Tibial nerve (tissue), 4 donors: ENCODE measurements around the gene MGLL. TPM values are rescaled to one million over a fixed set of nuclear protein-coding genes. Genes with fewer than 3 reads are reported as not detected.

Experiments used
- DNase-seq, 2 donors: peaks; one replicate each; pipeline ENCODE4 v3.0.0-alpha.2; 2019; ENCODE audit warnings: low spot score in 2 of 2
- H3K27ac ChIP-seq, 4 donors: fragments of 200-600 bp; sonication (generic) in 3 of 4; one replicate each; pipeline ENCODE4 v1.5.1; 2017 to 2019; ENCODE audit warnings: mild to moderate bottlenecking in 1 of 4
- H3K27me3 ChIP-seq, 2 donors: fragments of 200-600 bp; sonication (generic) in 1 of 2; one replicate each; pipeline versions ENCODE4 v1.5.1 to v1.6.0; 2017 to 2019
- H3K36me3 ChIP-seq, 3 donors: fragments of 200-600 bp; sonication (generic); one replicate each; pipeline ENCODE4 v1.5.1; 2018 to 2019
- H3K4me1 ChIP-seq, 4 donors: fragments of 200-600 bp; sonication (generic) in 3 of 4; one replicate each; pipeline ENCODE4 v1.5.1; 2017 to 2019
- H3K4me3 ChIP-seq, 4 donors: fragments of 200-600 bp; sonication (generic) in 3 of 4; one replicate each; pipeline ENCODE4 v1.5.1; 2017 to 2019; ENCODE audit warnings: mild to moderate bottlenecking in 1 of 4, moderate library complexity in 1 of 4
- H3K9me3 ChIP-seq, 4 donors: fragments of 200-600 bp; sonication (generic) in 3 of 4; one replicate each; pipeline ENCODE4 v1.5.1; 2017 to 2019
- CTCF ChIP-seq, 5 experiments: fragments of 200-600 bp in 3 of 5; fragments of 450-650 bp in 2 of 5; sonication (generic) in 3 of 5; IDR thresholded peaks; one replicate each; pipeline ENCODE4 v1.5.1; 2016 to 2019; ENCODE audit warnings: antibody characterized with exemption in 5 of 5, mild to moderate bottlenecking in 3 of 5, moderate library complexity in 2 of 5
- EP300 ChIP-seq, 2 donors: sonication (generic); formaldehyde crosslinking; IDR thresholded peaks; one replicate each; pipeline ENCODE4 v1.6.1; 2017; ENCODE audit warnings: antibody characterized with exemption in 2 of 2, mild to moderate bottlenecking in 1 of 2
- POLR2A ChIP-seq, 2 donors: fragments of 450-650 bp; IDR thresholded peaks; one replicate each; pipeline ENCODE4 v1.6.1; 2017; ENCODE audit warnings: antibody characterized with exemption in 2 of 2, mild to moderate bottlenecking in 2 of 2, moderate library complexity in 2 of 2
- WGBS, 2 donors: methylation state at CpG; one replicate each; pipeline ENCODE4 v1.1.5; 2018; 5-methylcytosine and 5-hydroxymethylcytosine counted together
- total RNA-seq, 4 donors: library from RNA; depleted of rRNA; stranded (reverse); fragments of >200 nt; gene quantifications; one replicate each; pipeline ENCODE4 v1.1.0, GENCODE V29; 2016

The MGLL gene
- total RNA-seq, 4 donors from 2014 or later = 67.5 to 96.6 (median 86.1) TPM

- WGBS, 2 donors = 90 to 95% methylated on average over 7 of the region's 7 CpGs
- TF ChIP-seq EP300 (IDR thresholded peaks at IDR 0.05) (no peak), CTCF (IDR thresholded peaks at IDR 0.05) (peak in 1 of 5 experiments; percentile 9), POLR2A (IDR thresholded peaks at IDR 0.05) (no peak)
- Histone ChIP-seq H3K9me3 (no peaks in the 10 kb centered on the region), H3K4me1 (peaks cover 0 to 78% (median 36%) of the 10 kb centered on the region in 4 donors), H3K36me3 (no peaks in the 10 kb centered on the region), H3K27ac (peak overlapping the region in 3 of 4 donors; percentile 31 to 83 (median 74)), H3K27me3 (no peaks in the 10 kb centered on the region), H3K4me3 (no peak overlapping the region)
- DNase-seq = no peak
These were observed 72.5 kb downstream of the MGLL start for GRCh38 chr3:127749787-127750225.

- no peak overlapping the region for H3K4me3 ChIP-seq
- peak overlapping the region in 2 of 4 donors; percentile 74 to 83 for H3K27ac ChIP-seq
- no peaks in the 10 kb centered on the region for H3K27me3 ChIP-seq
- TF ChIP-seq POLR2A (IDR thresholded peaks at IDR 0.05) (no peak), EP300 (IDR thresholded peaks at IDR 0.05) (no peak), CTCF (IDR thresholded peaks at IDR 0.05) (no peak)
- H3K4me1 ChIP-seq = peaks cover 0 to 78% (median 36%) of the 10 kb centered on the region in 4 donors
- no peaks in the 10 kb centered on the region for H3K36me3 ChIP-seq
- DNase-seq = no peak
- WGBS, 2 donors = 63 to 67% methylated on average over 3 of the region's 3 CpGs
- no peaks in the 10 kb centered on the region for H3K9me3 ChIP-seq
These were observed 73.0 kb downstream of the MGLL start for GRCh38 chr3:127749361-127749760.

- Histone ChIP-seq H3K4me3 (no peak overlapping the region), H3K36me3 (no peaks in the 10 kb centered on the region), H3K27me3 (no peaks in the 10 kb centered on the region), H3K9me3 (no peaks in the 10 kb centered on the region), H3K27ac (peak overlapping the region; percentile 23 to 83 (median 64)), H3K4me1 (peaks cover 0 to 81% (median 36%) of the 10 kb centered on the region in 4 donors)
- WGBS, 2 donors = 51 to 57% methylated on average over 9 of the region's 9 CpGs
- TF ChIP-seq CTCF (IDR thresholded peaks at IDR 0.05) = no peak
- TF ChIP-seq POLR2A (IDR thresholded peaks at IDR 0.05) = no peak
- no peak for TF ChIP-seq EP300 (IDR thresholded peaks at IDR 0.05)
- no peak for DNase-seq
These were observed 73.5 kb downstream of the MGLL start for GRCh38 chr3:127748754-127749327.

GRCh38 chr3:127747751-127748521, 74.4 kb downstream of the MGLL start:
- H3K4me1 ChIP-seq = peaks cover 0 to 83% (median 36%) of the 10 kb centered on the region in 4 donors
- WGBS, 2 donors = 45 to 54% methylated on average over 15 to 16 of the region's 16 CpGs

More at GRCh38 chr3:127747751-127748521, 74.4 kb downstream of the MGLL start:
- Histone ChIP-seq H3K4me3 (no peak overlapping the region), H3K9me3 (no peaks in the 10 kb centered on the region), H3K27ac (peak overlapping the region; percentile 23 to 83 (median 64)), H3K36me3 (no peaks in the 10 kb centered on the region), H3K27me3 (no peaks in the 10 kb centered on the region)
- TF ChIP-seq EP300 (IDR thresholded peaks at IDR 0.05) (peak; percentile 40 to 73), POLR2A (IDR thresholded peaks at IDR 0.05) (no peak), CTCF (IDR thresholded peaks at IDR 0.05) (peak in 3 of 5 experiments; percentile 43 to 54 (median 53))
- peak; percentile 71 to 72 for DNase-seq
